Liver (tissue), 10 donors: ENCODE data around the gene NOP58. TPM values are rescaled to one million over a fixed set of nuclear protein-coding genes. Genes with fewer than 3 reads are reported as not detected.

Experiments
- DNase-seq: peaks from one replicate; pipeline ENCODE4 v3.0.0-alpha.2; 2017; ENCODE audit warnings: low spot score
- H3K27ac ChIP-seq, 2 donors: one replicate each; pipeline ENCODE4 v1.7.0; 2013; ENCODE audit warnings: inconsistent platforms in 2 of 2, low read length in 2 of 2, control low read depth in 1 of 2, low read depth in 1 of 2, mild to moderate bottlenecking in 1 of 2
- H3K27me3 ChIP-seq, 4 donors: one replicate each; pipeline versions ENCODE4 v1.6.1 to v1.7.0; 2013; ENCODE audit warnings: low read length in 3 of 4, inconsistent platforms in 1 of 4, mild to moderate bottlenecking in 1 of 4, moderate library complexity in 1 of 4; ENCODE audit not compliant: control insufficient read depth in 4 of 4, insufficient read depth in 4 of 4
- H3K36me3 ChIP-seq, 4 donors: one replicate each; pipeline versions ENCODE4 v1.6.1 to v1.7.0; 2013; ENCODE audit warnings: low read length in 3 of 4, mild to moderate bottlenecking in 3 of 4, low read depth in 1 of 4, moderate library complexity in 1 of 4; ENCODE audit not compliant: control insufficient read depth in 4 of 4, insufficient read depth in 3 of 4
- H3K4me1 ChIP-seq, 4 donors: one replicate each; pipeline versions ENCODE4 v1.6.1 to v1.7.0; 2013; ENCODE audit warnings: low read length in 3 of 4, mild to moderate bottlenecking in 3 of 4, moderate library complexity in 1 of 4; ENCODE audit not compliant: control insufficient read depth in 4 of 4, insufficient read depth in 4 of 4
- H3K4me3 ChIP-seq, 3 donors: one replicate each; pipeline versions ENCODE4 v1.6.1 to v1.7.0; 2013; ENCODE audit warnings: low read length in 3 of 3, control low read depth in 1 of 3, low read depth in 1 of 3, mild to moderate bottlenecking in 1 of 3
- H3K9ac ChIP-seq, 2 donors: one replicate each; pipeline ENCODE4 v1.7.0; 2013; ENCODE audit warnings: low read length in 2 of 2, mild to moderate bottlenecking in 2 of 2, moderate library complexity in 2 of 2, control low read depth in 1 of 2, low read depth in 1 of 2
- H3K9me3 ChIP-seq, 4 donors: one replicate each; pipeline versions ENCODE4 v1.6.1 to v1.7.0; 2013; ENCODE audit warnings: low read length in 3 of 4; ENCODE audit not compliant: control insufficient read depth in 4 of 4
- ATF3 ChIP-seq: IDR thresholded peaks from 2 replicates; pipeline ENCODE4 v1.6.1; 2016; ENCODE audit warnings: antibody characterized with exemption
- CTCF ChIP-seq: fragments of 150-350 bp; IDR thresholded peaks from 2 replicates; pipeline ENCODE4 v1.5.1; 2017; ENCODE audit warnings: improper control_type of control experiment, low read depth, low read length; ENCODE audit not compliant: missing input control
- EGR1 ChIP-seq, 2 donors: IDR thresholded peaks; 2 replicates each; pipeline ENCODE4 v1.6.1; 2016 to 2018; ENCODE audit warnings: antibody characterized with exemption in 2 of 2, low read depth in 2 of 2
- FOXA1 ChIP-seq: IDR thresholded peaks from 2 replicates; pipeline ENCODE4 v1.6.1; 2016; ENCODE audit warnings: antibody characterized with exemption
- FOXA2 ChIP-seq: IDR thresholded peaks from 2 replicates; pipeline ENCODE4 v1.6.1; 2016; ENCODE audit warnings: antibody characterized with exemption
- GABPA ChIP-seq, 2 donors: IDR thresholded peaks in 1 of 2; conservative IDR thresholded peaks in 1 of 2; 2 replicates each; pipeline ENCODE4 v1.6.1; 2016; ENCODE audit warnings: antibody characterized with exemption in 2 of 2, mild to moderate bottlenecking in 1 of 2, moderate library complexity in 1 of 2
- HNF4A ChIP-seq, 2 donors: conservative IDR thresholded peaks; 2 replicates each; pipeline ENCODE4 v1.6.1; 2016; ENCODE audit warnings: antibody characterized with exemption in 2 of 2, mild to moderate bottlenecking in 2 of 2
- HNF4G ChIP-seq: IDR thresholded peaks from 2 replicates; pipeline ENCODE4 v1.6.1; 2016; ENCODE audit warnings: antibody characterized with exemption
- JUND ChIP-seq, 2 donors: IDR thresholded peaks; 2 replicates each; pipeline ENCODE4 v1.6.1; 2016; ENCODE audit warnings: antibody characterized with exemption in 2 of 2
- MAX ChIP-seq: IDR thresholded peaks from 2 replicates; pipeline ENCODE4 v1.6.1; 2016; ENCODE audit warnings: antibody characterized with exemption
- NR2F2 ChIP-seq: IDR thresholded peaks from 2 replicates; pipeline ENCODE4 v1.6.1; 2016; ENCODE audit warnings: antibody characterized with exemption
- RAD21 ChIP-seq, 2 donors: IDR thresholded peaks; 2 replicates each; pipeline ENCODE4 v1.6.1; 2016; ENCODE audit warnings: antibody characterized with exemption in 2 of 2, mild to moderate bottlenecking in 2 of 2
- REST ChIP-seq: IDR thresholded peaks from 2 replicates; pipeline ENCODE4 v1.6.1; 2016; ENCODE audit warnings: antibody characterized with exemption, mild to moderate bottlenecking
- RXRA ChIP-seq, 2 donors: IDR thresholded peaks; 2 replicates each; pipeline ENCODE4 v1.6.1; 2017 to 2018; ENCODE audit warnings: antibody characterized with exemption in 2 of 2, mild to moderate bottlenecking in 1 of 2
- SP1 ChIP-seq: IDR thresholded peaks from 2 replicates; pipeline ENCODE4 v1.6.1; 2018; ENCODE audit warnings: antibody characterized with exemption, mild to moderate bottlenecking
- TAF1 ChIP-seq: conservative IDR thresholded peaks from 2 replicates; pipeline ENCODE4 v1.6.1; 2016; ENCODE audit warnings: antibody characterized with exemption, mild to moderate bottlenecking
- ZBTB33 ChIP-seq: IDR thresholded peaks from 2 replicates; pipeline ENCODE4 v1.6.1; 2016; ENCODE audit warnings: antibody characterized with exemption
- WGBS: extraction: QIAGEN DNeasy Blood & Tissue Kit; methylation state at CpG from one replicate; pipeline ENCODE4 v1.1.7; 2013; 5-methylcytosine and 5-hydroxymethylcytosine counted together
- polyA plus RNA-seq, 2 donors: library from polyadenylated mRNA; stranded (reverse) in 1 of 2; unstranded in 1 of 2; fragments of 200-250 nt in 1 of 2; fragments of >200 nt in 1 of 2; fragmentation: Nextera tagmentation in 1 of 2; extraction: Ambion mirVana in 1 of 2; gene quantifications; one replicate each; pipeline versions ENCODE4 v1.2.1 to v1.2.3, GENCODE V29; 2013 to 2015
- small RNA-seq: library from RNA; depleted of rRNA; stranded (forward); fragments of <200 nt; gene quantifications from one replicate; pipeline ENCODE3, GENCODE V24; 2014
- total RNA-seq, 2 donors: library from RNA; depleted of rRNA; stranded (reverse); fragments of >200 nt; gene quantifications; one replicate each; pipeline ENCODE4 v1.2.3, GENCODE V29; 2014
- donor health status: healthy.
- donor health status: healthy.
- donor health status: healthy.
- donor health status: healthy.
- donor health status: healthy.

NOP58 gene
- total and polyA plus RNA-seq, 4 donors, result 20.7 to 54.1 (median 36.8) TPM

- no peak overlapping the region for H3K4me3 ChIP-seq
Measured at GRCh38 chr2:202346180-202346579, 80.6 kb downstream of the NOP58 start.

More at GRCh38 chr2:202346180-202346579, 80.6 kb downstream of the NOP58 start:
- Histone ChIP-seq H3K27me3 (no peaks in the 10 kb centered on the region), H3K27ac (no peak overlapping the region), H3K4me1 (no peaks in the 10 kb centered on the region), H3K36me3 (no peaks in the 10 kb centered on the region), H3K9me3 (no peaks in the 10 kb centered on the region), H3K9ac (no peak overlapping the region)
- WGBS, result 96% methylated on average over 7 of the region's 7 CpGs
- TF ChIP-seq FOXA1 (no peak), HNF4G (no peak), SP1 (no peak), CTCF (no peak), HNF4A (conservative IDR thresholded peaks at IDR 0.05) (no peak), NR2F2 (no peak), EGR1 (IDR thresholded peaks at IDR 0.05; ENCODE audit: low read depth in 2 of 2) (no peak), RAD21 (IDR thresholded peaks at IDR 0.05) (no peak), REST (no peak), ATF3 (no peak), TAF1 (no peak), RXRA (IDR thresholded peaks at IDR 0.05) (no peak), MAX (no peak), FOXA2 (no peak), ZBTB33 (no peak), JUND (IDR thresholded peaks at IDR 0.05) (no peak), GABPA (IDR thresholded peaks at IDR 0.05 in 1 of 2, conservative IDR thresholded peaks at IDR 0.05 in 1 of 2) (no peak)
- no peak for DNase-seq

Small RNA genes lying within 50 kb of the gene (small RNA-seq; reads per million reads assigned to genes)
- gene AC079354.2, result not detected
- gene RF00575, result not detected
- not detected for gene RN7SL753P
- 36.2 reads per million, percentile 97 among the genes with 10 or more reads in this experiment for gene SNORD11
- 22.6 reads per million, percentile 96 among the genes with 10 or more reads in this experiment for gene SNORD11B
- 191 reads per million, percentile 98 among the genes with 10 or more reads in this experiment for gene SNORD70

Other genes with a start within 250 kb of the NOP58 start
- 1 to 10 TPM; 1.3 to 1.5 TPM for gene FZD7, start 231.9 kb upstream of the NOP58 start, total RNA-seq
- under 1 TPM; 0.21 to 0.53 TPM for gene FZD7, start 231.9 kb upstream of the NOP58 start, polyA plus RNA-seq
- under 1 TPM; under 0.01 to 0.50 TPM for gene KIAA2012, start 192.5 kb upstream of the NOP58 start, total RNA-seq
- under 1 TPM; 0.35 to 0.61 TPM for gene KIAA2012, start 192.5 kb upstream of the NOP58 start, polyA plus RNA-seq
- gene SUMO1, start 27.2 kb upstream of the NOP58 start, total RNA-seq, result 10 to 100 TPM; 42.7 to 51.5 TPM
- 100 to 1,000 TPM in 1 of 2 donors, 10 to 100 TPM in 1; 51.4 to 139 TPM for gene SUMO1, start 27.2 kb upstream of the NOP58 start, polyA plus RNA-seq
- 10 to 100 TPM in 1 of 2 donors, 1 to 10 TPM in 1; 9.9 to 16.2 TPM for gene BMPR2, start 110.6 kb downstream of the NOP58 start, total RNA-seq
- gene BMPR2, start 110.6 kb downstream of the NOP58 start, polyA plus RNA-seq, result 1 to 10 TPM; 4.3 to 5.5 TPM